Lower leg skin (tissue), 4 donors: Measurements from ENCODE around the gene MRPS17. TPM values are rescaled to one million over a fixed set of nuclear protein-coding genes. Genes with fewer than 3 reads are reported as not detected.

Experiments
- DNase-seq, 2 donors: peaks; one replicate each; pipeline ENCODE4 v3.0.0-alpha.2; 2019; ENCODE audit warnings: low spot score in 2 of 2
- H3K4me3 ChIP-seq: fragments of 200-600 bp; sonication (generic); 2 replicates; pipeline ENCODE4 v1.5.1; 2017; ENCODE audit warnings: mild to moderate bottlenecking, low read depth; ENCODE audit not compliant: poor library complexity, severe bottlenecking
- POLR2A ChIP-seq, 2 donors: fragments of 450-650 bp; IDR thresholded peaks; one replicate each; pipeline ENCODE4 v1.6.1; 2016 to 2017; ENCODE audit warnings: antibody characterized with exemption in 2 of 2, mild to moderate bottlenecking in 1 of 2, moderate library complexity in 1 of 2
- WGBS, 2 donors: methylation state at CpG; one replicate each; pipeline ENCODE4 v1.1.5; 2018; 5-methylcytosine and 5-hydroxymethylcytosine counted together
- intact Hi-C: fragments of 100-400 bp; cut with DNase I; formaldehyde crosslinking; loops from one replicate; pipeline ENCODE4 v1.15.0; 2023; ENCODE audit warnings: low total_unique reads
- total RNA-seq, 4 donors: library from RNA; depleted of rRNA; stranded (reverse); fragments of >200 nt; gene quantifications; one replicate each; pipeline ENCODE4 v1.1.0, GENCODE V29; 2016
- TF ChIP-seq, protein P1 (sequence below), 3 donors: fragments of 450-650 bp; IDR thresholded peaks; one replicate each; pipeline ENCODE4 v1.5.1; 2016; ENCODE audit warnings: antibody characterized with exemption in 3 of 3, mild to moderate bottlenecking in 3 of 3, moderate library complexity in 2 of 3

Gene MRPS17
- total RNA-seq, 4 donors from 2014 or later, result 5.3 to 8.3 (median 6.9) TPM

DNA sequence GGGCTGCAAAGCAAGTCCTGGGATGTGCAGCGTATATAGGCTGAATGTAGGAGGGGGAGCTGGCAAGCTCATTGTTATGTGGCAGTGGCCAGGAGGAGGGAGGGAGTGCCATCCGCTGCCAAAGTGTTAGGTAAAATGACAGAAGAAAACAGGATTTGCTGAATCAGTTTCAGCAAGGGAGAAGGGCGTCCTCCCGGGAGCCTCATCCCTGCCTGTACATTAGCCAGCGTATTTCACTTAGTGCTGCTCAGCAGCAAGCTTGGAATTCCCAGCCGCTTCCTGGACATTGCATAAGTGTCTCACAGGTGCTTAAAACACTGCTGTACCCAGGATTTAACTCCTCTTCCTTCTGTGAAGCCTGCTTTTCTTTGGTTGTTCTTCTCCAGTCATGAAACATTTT lies 15.2 kb downstream of the MRPS17 start:
- no peak for DNase-seq
- TF ChIP-seq POLR2A (IDR thresholded peaks at IDR 0.05), result no peak
- TF ChIP-seq, protein P1, sequence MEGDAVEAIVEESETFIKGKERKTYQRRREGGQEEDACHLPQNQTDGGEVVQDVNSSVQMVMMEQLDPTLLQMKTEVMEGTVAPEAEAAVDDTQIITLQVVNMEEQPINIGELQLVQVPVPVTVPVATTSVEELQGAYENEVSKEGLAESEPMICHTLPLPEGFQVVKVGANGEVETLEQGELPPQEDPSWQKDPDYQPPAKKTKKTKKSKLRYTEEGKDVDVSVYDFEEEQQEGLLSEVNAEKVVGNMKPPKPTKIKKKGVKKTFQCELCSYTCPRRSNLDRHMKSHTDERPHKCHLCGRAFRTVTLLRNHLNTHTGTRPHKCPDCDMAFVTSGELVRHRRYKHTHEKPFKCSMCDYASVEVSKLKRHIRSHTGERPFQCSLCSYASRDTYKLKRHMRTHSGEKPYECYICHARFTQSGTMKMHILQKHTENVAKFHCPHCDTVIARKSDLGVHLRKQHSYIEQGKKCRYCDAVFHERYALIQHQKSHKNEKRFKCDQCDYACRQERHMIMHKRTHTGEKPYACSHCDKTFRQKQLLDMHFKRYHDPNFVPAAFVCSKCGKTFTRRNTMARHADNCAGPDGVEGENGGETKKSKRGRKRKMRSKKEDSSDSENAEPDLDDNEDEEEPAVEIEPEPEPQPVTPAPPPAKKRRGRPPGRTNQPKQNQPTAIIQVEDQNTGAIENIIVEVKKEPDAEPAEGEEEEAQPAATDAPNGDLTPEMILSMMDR (IDR thresholded peaks at IDR 0.05), result no peak
- 62 to 80% methylated on average over 6 of the region's 6 CpGs for WGBS, 2 donors
- H3K4me3 ChIP-seq, result no peak overlapping the region
- intact Hi-C loops, result no loop called here

DNA sequence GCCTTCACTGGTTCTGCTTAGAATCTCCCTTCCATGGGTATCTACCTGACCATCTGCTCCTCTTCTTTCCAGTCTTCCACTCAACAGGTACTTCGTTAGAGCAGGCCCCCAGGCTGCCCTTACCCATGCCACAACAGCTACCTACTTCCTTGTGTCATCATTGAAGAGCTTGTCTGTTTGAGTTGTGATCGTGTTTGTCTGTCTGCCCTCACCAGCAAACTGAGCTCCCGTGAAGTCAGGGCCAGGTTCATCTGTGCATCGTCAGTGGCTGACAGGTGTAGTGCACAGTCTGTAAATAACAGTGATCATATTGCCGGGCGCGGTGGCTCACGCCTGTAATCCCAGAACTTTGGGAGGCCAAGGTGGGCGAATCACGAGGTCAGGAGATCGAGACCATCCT lies 17.7 kb downstream of the MRPS17 start:
- intact Hi-C loops, result no loop called here
- WGBS, 2 donors, result 93% methylated on average over 11 of the region's 11 CpGs
- TF ChIP-seq POLR2A (IDR thresholded peaks at IDR 0.05), result no peak
- TF ChIP-seq, protein P1 (IDR thresholded peaks at IDR 0.05), result no peak
- DNase-seq, result peak in 1 of 2 donors; percentile 76
- H3K4me3 ChIP-seq, result no peak overlapping the region

DNA sequence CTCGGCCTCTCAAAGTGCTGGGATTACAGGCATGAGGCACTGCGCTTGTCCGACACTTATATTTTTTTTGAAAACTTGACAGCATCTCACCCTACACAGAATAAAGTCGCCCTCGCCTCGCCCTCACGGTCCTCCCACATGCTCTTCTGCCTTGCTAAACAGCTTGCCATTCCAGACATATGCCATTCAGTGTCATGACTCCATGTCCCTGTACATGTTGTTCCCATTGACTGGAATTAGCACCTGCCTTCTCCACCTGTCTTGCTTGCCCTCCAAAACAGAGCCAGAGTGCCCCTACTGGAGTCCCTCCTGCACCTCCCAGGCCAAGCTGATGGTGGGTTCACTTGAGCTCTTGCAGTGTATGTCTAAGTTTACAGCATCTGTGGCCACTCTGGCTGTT lies 18.9 kb downstream of the MRPS17 start:
- TF ChIP-seq POLR2A (IDR thresholded peaks at IDR 0.05), result no peak
- TF ChIP-seq, protein P1 (IDR thresholded peaks at IDR 0.05), result no peak
- intact Hi-C loops, result no loop called here
- no peak overlapping the region for H3K4me3 ChIP-seq
- peak in 1 of 2 donors; percentile 48 for DNase-seq
- WGBS, 2 donors, result 82 to 95% methylated on average over 7 of the region's 7 CpGs

DNA sequence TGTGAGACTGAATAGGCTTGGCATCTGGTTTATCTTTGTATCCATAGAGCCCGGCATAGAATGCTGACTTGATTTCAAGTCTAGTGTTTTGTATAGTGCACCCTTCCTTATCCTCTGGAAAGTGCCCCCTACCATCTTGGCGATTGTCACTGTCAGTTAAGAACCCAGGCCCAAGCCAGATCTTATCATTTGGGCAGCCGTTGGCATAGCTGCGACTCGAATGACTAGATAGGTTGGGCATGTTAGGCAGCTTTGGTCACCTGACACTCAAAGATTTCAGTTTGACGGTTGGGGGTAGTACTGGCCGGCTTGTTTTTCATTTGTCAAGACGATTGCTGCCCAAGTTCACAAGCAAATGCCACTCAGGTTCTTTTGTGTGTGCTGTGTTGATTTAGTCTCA lies 19.3 kb downstream of the MRPS17 start:
- DNase-seq, result peak in 1 of 2 donors; percentile 28
- WGBS, 2 donors, result 65 to 70% methylated on average over 8 of the region's 8 CpGs
- no peak overlapping the region for H3K4me3 ChIP-seq
- TF ChIP-seq, protein P1 (IDR thresholded peaks at IDR 0.05), result no peak
- TF ChIP-seq POLR2A (IDR thresholded peaks at IDR 0.05), result no peak
- intact Hi-C loops, result no loop called here

DNA sequence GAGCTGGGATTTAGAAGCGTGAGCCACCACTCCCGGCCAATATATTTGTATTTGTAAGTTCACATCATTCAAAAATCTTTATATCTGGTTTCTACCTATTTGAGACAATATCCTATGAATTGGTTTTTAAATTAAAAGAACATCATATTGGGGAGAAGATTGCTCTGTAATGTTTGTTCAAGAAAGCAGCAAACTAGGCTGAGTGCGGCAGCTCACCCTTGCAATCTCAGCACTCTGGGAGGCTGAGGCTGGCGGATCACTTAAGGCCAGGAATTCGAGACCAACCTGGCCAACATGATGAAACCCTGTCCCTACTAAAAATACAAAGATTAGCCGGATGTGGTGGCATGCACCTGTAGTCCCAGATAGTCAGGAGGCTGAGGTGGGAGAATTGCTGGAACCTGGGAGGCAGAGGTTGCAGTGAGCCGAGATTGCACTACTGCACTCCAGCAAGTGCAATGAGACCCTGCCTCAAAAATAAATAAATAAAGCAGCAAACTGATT lies 22.1 kb downstream of the MRPS17 start:
- TF ChIP-seq POLR2A (IDR thresholded peaks at IDR 0.05), result no peak
- TF ChIP-seq, protein P1 (IDR thresholded peaks at IDR 0.05), result no peak
- intact Hi-C loops, result no loop called here
- WGBS, 2 donors, result 95 to 98% methylated on average over 7 of the region's 7 CpGs
- DNase-seq, result no peak
- no peak overlapping the region for H3K4me3 ChIP-seq

DNA sequence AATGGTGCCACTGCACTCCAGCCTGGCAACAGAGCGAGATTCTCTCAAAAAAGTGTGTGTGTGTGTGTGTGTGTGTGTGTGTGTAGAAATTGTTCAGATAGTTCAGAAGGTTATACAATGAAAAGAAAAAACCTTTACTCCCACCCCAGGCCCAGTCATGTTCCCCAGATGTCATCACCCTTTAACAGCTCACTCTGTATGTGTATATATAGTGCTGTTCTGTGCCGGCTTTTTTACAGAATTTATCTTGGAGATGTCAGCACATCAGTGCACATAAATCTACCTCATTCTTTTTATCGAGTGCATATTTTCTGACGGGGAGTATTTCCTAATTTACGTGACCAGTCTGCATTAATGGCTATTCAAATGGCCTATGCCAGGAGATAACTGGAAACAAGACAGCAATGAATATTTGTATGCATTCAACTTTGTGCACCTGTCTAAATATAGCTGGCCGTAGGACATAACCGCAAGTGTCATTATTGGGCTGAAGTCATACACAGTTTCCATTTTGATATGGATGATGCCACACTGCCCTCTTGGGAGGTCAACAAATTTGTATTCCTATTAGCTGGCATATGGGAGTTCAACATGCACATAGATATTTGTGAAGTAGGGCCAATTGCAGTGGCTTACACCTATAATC lies 24.4 kb downstream of the MRPS17 start:
- intact Hi-C loops, result no loop called here
- no peak overlapping the region for H3K4me3 ChIP-seq
- TF ChIP-seq POLR2A (IDR thresholded peaks at IDR 0.05), result no peak
- TF ChIP-seq, protein P1 (IDR thresholded peaks at IDR 0.05), result no peak
- WGBS, 2 donors, result 81 to 82% methylated on average over 7 of the region's 7 CpGs
- DNase-seq, result no peak
